GM23248 (cell line): ENCODE measurements around the gene ILK. TPM values are rescaled to one million over a fixed set of nuclear protein-coding genes. Genes with fewer than 3 reads are reported as not detected.
A peak's percentile ranks its signal among the peaks of the same experiment; 100 is the strongest.

Experiments used
- DNase-seq: peaks from one replicate; pipeline ENCODE4 v3.0.0-alpha.2; 2015
- H2AFZ ChIP-seq: fragments of 200-600 bp; sonication (generic); 2 replicates; pipeline ENCODE4 v1.6.1; 2016; ENCODE audit warnings: antibody characterized with exemption
- H3F3A ChIP-seq: fragments of 200-600 bp; sonication (generic); 2 replicates; pipeline ENCODE4 v1.6.1; 2016; ENCODE audit warnings: mild to moderate bottlenecking, antibody characterized with exemption, mixed run types; ENCODE audit not compliant: insufficient read depth
- H3K27ac ChIP-seq: fragments of 200-600 bp; sonication (generic); 2 replicates; pipeline ENCODE4 v1.5.1; 2016; ENCODE audit warnings: mild to moderate bottlenecking
- H3K27me3 ChIP-seq: fragments of 200-600 bp; sonication (generic); replicated peaks from 2 replicates; pipeline ENCODE4 v1.6.1; 2016; ENCODE audit warnings: mild to moderate bottlenecking; ENCODE audit not compliant: insufficient read depth
- H3K36me3 ChIP-seq: fragments of 200-600 bp; sonication (generic); 2 replicates; pipeline ENCODE4 v1.6.1; 2016; ENCODE audit warnings: low read depth, mild to moderate bottlenecking
- H3K4me1 ChIP-seq: fragments of 200-600 bp; sonication (generic); 2 replicates; pipeline ENCODE4 v1.6.1; 2016; ENCODE audit warnings: mild to moderate bottlenecking; ENCODE audit not compliant: insufficient read depth
- H3K4me2 ChIP-seq: fragments of 200-600 bp; sonication (generic); one replicate; pipeline ENCODE4 v1.6.1; 2016; ENCODE audit warnings: mild to moderate bottlenecking; ENCODE audit not compliant: unreplicated experiment
- H3K4me3 ChIP-seq: fragments of 200-600 bp; sonication (generic); 2 replicates; pipeline ENCODE4 v1.5.1; 2016; ENCODE audit warnings: mild to moderate bottlenecking
- H3K79me2 ChIP-seq: fragments of 200-600 bp; sonication (generic); 2 replicates; pipeline ENCODE4 v1.6.1; 2016; ENCODE audit warnings: mild to moderate bottlenecking; ENCODE audit not compliant: insufficient read depth
- H3K9ac ChIP-seq: fragments of 200-600 bp; sonication (generic); 2 replicates; pipeline ENCODE4 v1.6.1; 2016; ENCODE audit warnings: mild to moderate bottlenecking
- H3K9me2 ChIP-seq: fragments of 200-600 bp; sonication (generic); 2 replicates; pipeline ENCODE4 v1.6.1; 2016; ENCODE audit warnings: mixed run types, mild to moderate bottlenecking, moderate library complexity; ENCODE audit not compliant: insufficient read depth
- H3K9me3 ChIP-seq: fragments of 200-600 bp; sonication (generic); one replicate; pipeline ENCODE4 v1.6.1; 2017; ENCODE audit warnings: low read depth
- H4K20me1 ChIP-seq: fragments of 200-600 bp; sonication (generic); 2 replicates; pipeline ENCODE4 v1.6.0; 2016; ENCODE audit not compliant: insufficient read depth
- EZH2 ChIP-seq: fragments of 200-600 bp; sonication (generic); IDR thresholded peaks from 2 replicates; pipeline ENCODE4 v1.6.1; 2018; ENCODE audit warnings: antibody characterized with exemption, mild to moderate bottlenecking; ENCODE audit not compliant: insufficient read depth, poor library complexity, severe bottlenecking
- EZH2phosphoT487 ChIP-seq: fragments of 200-600 bp; sonication (generic); IDR thresholded peaks from 2 replicates; pipeline ENCODE4 v1.6.1; 2018; ENCODE audit warnings: antibody characterized with exemption, moderate library complexity, mild to moderate bottlenecking, low read depth; ENCODE audit not compliant: insufficient read depth
- WGBS, 2 experiments: methylation state at CpG; one replicate each; pipeline ENCODE4 v1.1.6; 2015 to 2017; ENCODE audit warnings: low lambda C conversion rate in 2 of 2, low coverage in 1 of 2; ENCODE audit errors: missing lambda C conversion rate in 2 of 2; 5-methylcytosine and 5-hydroxymethylcytosine counted together
- in situ Hi-C: fragments of 300-500 bp; cut with MboI; formaldehyde crosslinking; loops from 2 replicates; pipeline ENCODE4 v1.15.0; 2020
- polyA plus RNA-seq: library from polyadenylated mRNA; unstranded; fragments of >200 nt; fragmentation: Nextera tagmentation; extraction: Ambion mirVana; gene quantifications from 2 replicates; pipeline ENCODE4 v1.2.1, GENCODE V29; 2016
- total RNA-seq: library from RNA; depleted of rRNA; stranded (reverse); fragments of >200 nt; shearing (Covaris generic); gene quantifications from 2 replicates; pipeline ENCODE4 v1.2.3, GENCODE V29; 2014

ILK gene
- total and polyA plus RNA-seq, 2 experiments from 2014 or later, result 242 to 256 TPM

DNA sequence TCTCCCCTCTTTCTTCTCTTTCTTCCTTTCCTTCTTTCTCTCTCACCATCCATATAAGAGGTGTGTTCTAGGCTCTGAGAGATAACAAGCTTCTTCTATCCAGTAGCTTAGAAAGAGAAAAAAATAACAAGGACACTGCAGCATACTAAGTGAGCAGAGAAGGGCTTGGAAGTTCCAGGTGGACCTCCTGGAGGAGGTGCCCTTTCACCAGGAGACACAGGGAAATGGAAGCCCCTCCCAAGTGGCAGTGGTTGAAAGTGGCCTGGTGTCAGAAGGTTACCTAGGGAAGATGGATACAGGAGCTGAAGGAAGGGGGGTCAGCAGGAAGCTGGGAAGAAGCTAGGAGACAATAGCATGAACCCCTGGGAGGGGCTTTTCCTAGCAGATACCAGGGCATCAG lies 46.5 kb downstream of the ILK start:
- peaks cover 23% of the 10 kb centered on the region for H3K4me1 ChIP-seq

GRCh38 chr11:6650980-6651379 lies 47.4 kb downstream of the ILK start:
- Histone ChIP-seq H3K27me3 (no peaks in the 10 kb centered on the region), H3K9me2 (no peaks in the 10 kb centered on the region), H3K27ac (no peak overlapping the region), H2AFZ (no peak overlapping the region), H3K4me3 (no peak overlapping the region), H3K9ac (no peak overlapping the region), H3K4me2 (no peak overlapping the region), H3K9me3 (no peaks in the 10 kb centered on the region), H3K4me1 (peaks cover 18% of the 10 kb centered on the region), H3F3A (peaks cover 20% of the 10 kb centered on the region), H3K79me2 (no peaks in the 10 kb centered on the region), H3K36me3 (no peaks in the 10 kb centered on the region), H4K20me1 (no peaks in the 10 kb centered on the region)
- in situ Hi-C loops, result no loop called here
- no peak for TF ChIP-seq EZH2phosphoT487
- 68 to 74% methylated on average over 6 of the region's 6 CpGs for WGBS, 2 experiments
- peak; percentile 20 for DNase-seq

More for the DNA sequence above, 46.5 kb downstream of the ILK start:
- in situ Hi-C loops, result no loop called here
- H3K36me3 ChIP-seq, result no peaks in the 10 kb centered on the region
- H3K27me3 ChIP-seq, result no peaks in the 10 kb centered on the region
- no peaks in the 10 kb centered on the region for H3K9me3 ChIP-seq
- H3K9me2 ChIP-seq, result no peaks in the 10 kb centered on the region
- no peak overlapping the region for H3K4me2 ChIP-seq
- TF ChIP-seq EZH2phosphoT487 (no peak), EZH2 (no peak)
- no peak overlapping the region for H3K9ac ChIP-seq
- peaks cover 23% of the 10 kb centered on the region for H3F3A ChIP-seq
- H3K79me2 ChIP-seq, result no peaks in the 10 kb centered on the region
- no peak overlapping the region for H2AFZ ChIP-seq
- no peaks in the 10 kb centered on the region for H4K20me1 ChIP-seq
- H3K27ac ChIP-seq, result no peak overlapping the region
- no peak for DNase-seq
- no peak overlapping the region for H3K4me3 ChIP-seq

GRCh38 chr11:6652182-6652581 lies 48.6 kb downstream of the ILK start:
- TF ChIP-seq EZH2phosphoT487, result no peak
- TF ChIP-seq EZH2, result no peak
- H3K4me2 ChIP-seq, result no peak overlapping the region
- 0 out of 2 replicates have a peak, but pooled peaks cover 4% of the 10 kb centered on the region for H3K27me3 ChIP-seq
- peaks cover 6% of the 10 kb centered on the region for H3K4me1 ChIP-seq
- H3K79me2 ChIP-seq, result no peaks in the 10 kb centered on the region
- 60 to 64% methylated on average over 3 of the region's 3 CpGs for WGBS, 2 experiments
- H3K27ac ChIP-seq, result no peak overlapping the region
- in situ Hi-C loops, result no loop called here
- no peaks in the 10 kb centered on the region for H3K36me3 ChIP-seq
- H3F3A ChIP-seq, result peaks cover 25% of the 10 kb centered on the region
- no peaks in the 10 kb centered on the region for H4K20me1 ChIP-seq
- no peak for DNase-seq
- H3K9ac ChIP-seq, result no peak overlapping the region
- H2AFZ ChIP-seq, result no peak overlapping the region
- no peak overlapping the region for H3K4me3 ChIP-seq
- H3K9me2 ChIP-seq, result no peaks in the 10 kb centered on the region
- H3K9me3 ChIP-seq, result no peaks in the 10 kb centered on the region

GRCh38 chr11:6653097-6653496 lies 49.5 kb downstream of the ILK start:
- Histone ChIP-seq H3K9me3 (no peaks in the 10 kb centered on the region), H2AFZ (no peak overlapping the region), H3K4me3 (no peak overlapping the region), H3K4me2 (no peak overlapping the region), H3K27ac (no peak overlapping the region), H3K9ac (no peak overlapping the region), H3K9me2 (no peaks in the 10 kb centered on the region), H3K36me3 (no peaks in the 10 kb centered on the region), H3K27me3 (0 out of 2 replicates have a peak, but pooled peaks cover 4% of the 10 kb centered on the region), H3F3A (peaks cover 15% of the 10 kb centered on the region), H3K79me2 (no peaks in the 10 kb centered on the region), H4K20me1 (no peaks in the 10 kb centered on the region), H3K4me1 (no peaks in the 10 kb centered on the region)
- WGBS, 2 experiments, result 94 to 96% methylated on average over 1 of the region's 1 CpG
- TF ChIP-seq EZH2, result no peak
- no peak for TF ChIP-seq EZH2phosphoT487
- in situ Hi-C loops, result no loop called here
- no peak for DNase-seq

DNA sequence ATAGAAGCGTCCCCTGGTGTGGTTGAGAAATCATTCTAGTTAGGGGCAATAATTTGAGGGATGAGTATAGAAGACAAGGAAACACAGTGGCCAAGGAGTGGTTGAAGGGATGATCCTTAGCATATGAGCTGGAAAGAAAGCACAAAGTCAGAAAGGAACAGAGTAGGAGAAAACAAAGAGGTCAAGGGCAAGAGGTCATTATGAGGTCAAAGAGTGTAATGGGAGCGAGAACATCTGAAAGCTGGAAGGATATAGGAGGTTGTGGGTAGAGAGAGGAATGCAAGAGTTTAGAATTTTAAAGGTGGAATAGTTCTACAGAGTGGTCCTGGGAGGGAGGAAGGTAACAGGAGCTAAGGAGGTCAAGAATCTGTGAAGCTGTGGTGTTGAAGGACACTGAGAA lies 50.1 kb downstream of the ILK start:
- Histone ChIP-seq H3K4me1 (no peaks in the 10 kb centered on the region), H3K9me3 (no peaks in the 10 kb centered on the region), H3K4me2 (no peak overlapping the region), H3K79me2 (no peaks in the 10 kb centered on the region), H3F3A (peaks cover 15% of the 10 kb centered on the region), H3K4me3 (no peak overlapping the region), H3K27ac (no peak overlapping the region), H3K9ac (no peak overlapping the region), H3K27me3 (0 out of 2 replicates have a peak, but pooled peaks cover 4% of the 10 kb centered on the region), H3K36me3 (no peaks in the 10 kb centered on the region), H4K20me1 (no peaks in the 10 kb centered on the region), H2AFZ (no peak overlapping the region), H3K9me2 (no peaks in the 10 kb centered on the region)
- WGBS, 2 experiments, result 98 to 100% methylated on average over 2 of the region's 2 CpGs
- in situ Hi-C loops, result no loop called here
- TF ChIP-seq EZH2, result no peak
- no peak for TF ChIP-seq EZH2phosphoT487
- no peak for DNase-seq
